GM06990 (cell line): ENCODE measurements around the gene BEST4.
"Not testable (repeated sequence)": the region's sequence is repeated elsewhere in the genome, so short reads cannot be mapped to it uniquely, and the experiment has no call there.

Experiments
- DNase-seq: peaks from one replicate; pipeline ENCODE4 v3.0.0-alpha.2; 2011; ENCODE audit not compliant: insufficient read length; ENCODE audit errors: extremely low read depth
- H3K27me3 ChIP-seq: replicated peaks from 2 replicates; pipeline ENCODE4 v1.6.0; 2011; ENCODE audit warnings: low read length; ENCODE audit not compliant: control insufficient read depth, insufficient read depth
- H3K36me3 ChIP-seq: 2 replicates; pipeline ENCODE4 v1.5.1; 2011; ENCODE audit warnings: low read length; ENCODE audit not compliant: control insufficient read depth, insufficient read depth
- H3K4me3 ChIP-seq: replicated peaks from 2 replicates; pipeline ENCODE4 v1.5.1; 2011; ENCODE audit warnings: low read depth, mild to moderate bottlenecking, control low read depth, low read length
- TF ChIP-seq, protein P1 (sequence below): IDR thresholded peaks from 2 replicates; pipeline ENCODE4 v1.5.1; 2011; ENCODE audit warnings: low read length, control low read depth, mild to moderate bottlenecking, inconsistent platforms; ENCODE audit not compliant: insufficient read depth, poor library complexity, severe bottlenecking

Gene BEST4

DNA sequence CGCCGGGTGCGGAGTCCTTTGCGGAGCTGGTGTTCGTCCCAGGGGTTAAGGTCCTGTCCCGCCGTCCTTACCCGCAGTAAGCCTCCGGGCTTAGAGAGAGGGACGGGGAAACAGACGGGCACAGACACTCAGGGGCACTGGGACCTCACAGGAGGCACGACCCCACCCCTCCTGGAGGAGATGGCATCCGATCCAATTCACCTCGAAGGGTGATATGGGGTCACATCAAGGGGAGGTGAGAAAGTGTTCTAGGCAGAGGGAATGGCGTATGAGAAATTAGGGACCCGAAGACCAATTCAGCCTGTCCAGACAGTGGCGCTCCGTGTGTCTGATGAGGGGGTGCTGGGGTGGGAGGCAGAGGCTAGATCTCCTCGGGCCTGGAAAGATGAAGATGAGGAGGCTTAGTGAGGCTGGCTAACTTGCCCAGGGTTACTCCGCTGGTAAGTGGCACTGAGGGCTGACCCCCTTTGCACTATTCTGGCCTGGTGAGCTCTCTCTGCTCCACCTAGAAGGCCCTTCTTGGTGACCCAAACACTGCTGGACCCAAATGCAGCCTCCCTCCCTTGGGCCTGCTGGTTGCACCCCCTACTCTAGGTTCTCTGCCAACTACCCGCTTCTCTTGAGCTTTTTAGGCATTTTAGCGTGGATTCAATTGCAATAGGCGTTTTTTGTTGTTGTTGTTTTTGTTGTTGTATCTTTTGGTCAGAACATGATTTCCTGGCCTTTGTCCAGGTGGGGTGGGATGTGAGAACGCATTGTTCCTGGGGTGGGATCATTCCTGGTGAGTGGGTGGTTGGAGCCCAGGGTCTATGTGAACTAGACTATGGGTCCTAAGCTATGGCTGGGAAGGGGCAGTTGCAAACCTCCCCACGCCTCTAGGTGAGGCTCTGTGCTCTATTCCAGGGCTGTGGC is 32.6 kb upstream of the BEST4 start:
- peak; percentile 86 for DNase-seq
- Histone ChIP-seq H3K4me3 (peak overlapping the region; percentile 63), H3K27me3 (no peaks in the 10 kb centered on the region), H3K36me3 (no peaks in the 10 kb centered on the region)
- TF ChIP-seq, protein P1, sequence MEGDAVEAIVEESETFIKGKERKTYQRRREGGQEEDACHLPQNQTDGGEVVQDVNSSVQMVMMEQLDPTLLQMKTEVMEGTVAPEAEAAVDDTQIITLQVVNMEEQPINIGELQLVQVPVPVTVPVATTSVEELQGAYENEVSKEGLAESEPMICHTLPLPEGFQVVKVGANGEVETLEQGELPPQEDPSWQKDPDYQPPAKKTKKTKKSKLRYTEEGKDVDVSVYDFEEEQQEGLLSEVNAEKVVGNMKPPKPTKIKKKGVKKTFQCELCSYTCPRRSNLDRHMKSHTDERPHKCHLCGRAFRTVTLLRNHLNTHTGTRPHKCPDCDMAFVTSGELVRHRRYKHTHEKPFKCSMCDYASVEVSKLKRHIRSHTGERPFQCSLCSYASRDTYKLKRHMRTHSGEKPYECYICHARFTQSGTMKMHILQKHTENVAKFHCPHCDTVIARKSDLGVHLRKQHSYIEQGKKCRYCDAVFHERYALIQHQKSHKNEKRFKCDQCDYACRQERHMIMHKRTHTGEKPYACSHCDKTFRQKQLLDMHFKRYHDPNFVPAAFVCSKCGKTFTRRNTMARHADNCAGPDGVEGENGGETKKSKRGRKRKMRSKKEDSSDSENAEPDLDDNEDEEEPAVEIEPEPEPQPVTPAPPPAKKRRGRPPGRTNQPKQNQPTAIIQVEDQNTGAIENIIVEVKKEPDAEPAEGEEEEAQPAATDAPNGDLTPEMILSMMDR = no peak

DNA sequence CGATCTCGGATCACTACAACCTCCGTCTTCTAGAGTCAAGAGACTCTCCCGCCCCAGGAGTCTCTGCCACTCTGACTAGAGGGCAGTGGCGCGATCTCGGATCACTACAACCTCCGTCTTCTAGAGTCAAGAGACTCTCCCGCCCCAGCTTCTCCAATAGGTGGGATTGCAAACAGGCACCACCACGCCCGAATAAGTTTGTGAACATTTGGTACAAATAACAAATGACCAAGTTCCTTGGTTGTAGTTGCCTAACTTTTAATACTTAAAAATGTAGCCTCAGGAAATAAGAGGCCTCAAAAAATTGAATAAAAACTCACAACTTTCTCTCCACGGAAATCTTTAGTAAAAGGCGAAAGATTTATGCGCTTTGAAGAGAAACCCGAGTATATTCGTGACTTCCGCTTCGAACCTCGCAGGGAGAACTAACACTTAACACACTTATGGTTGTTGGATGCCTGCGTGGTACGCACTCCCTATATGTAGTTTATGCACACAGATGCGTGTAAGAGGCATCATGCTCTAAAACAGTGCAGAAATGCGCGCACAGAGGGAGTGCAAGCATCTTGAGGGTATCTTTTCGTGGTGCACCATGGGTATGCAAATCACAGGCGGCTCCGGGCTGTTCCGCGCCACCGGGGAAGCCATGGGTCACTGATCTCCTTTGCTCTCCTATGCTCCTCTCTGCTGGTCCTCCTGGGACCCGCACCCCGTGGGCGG is 31.8 kb upstream of the BEST4 start:
- H3K36me3 ChIP-seq = no peaks in the 10 kb centered on the region
- no peaks in the 10 kb centered on the region for H3K27me3 ChIP-seq
- TF ChIP-seq, protein P1 = no peak
- peak; percentile 83 for DNase-seq
- H3K4me3 ChIP-seq = peak overlapping the region; percentile 63

DNA sequence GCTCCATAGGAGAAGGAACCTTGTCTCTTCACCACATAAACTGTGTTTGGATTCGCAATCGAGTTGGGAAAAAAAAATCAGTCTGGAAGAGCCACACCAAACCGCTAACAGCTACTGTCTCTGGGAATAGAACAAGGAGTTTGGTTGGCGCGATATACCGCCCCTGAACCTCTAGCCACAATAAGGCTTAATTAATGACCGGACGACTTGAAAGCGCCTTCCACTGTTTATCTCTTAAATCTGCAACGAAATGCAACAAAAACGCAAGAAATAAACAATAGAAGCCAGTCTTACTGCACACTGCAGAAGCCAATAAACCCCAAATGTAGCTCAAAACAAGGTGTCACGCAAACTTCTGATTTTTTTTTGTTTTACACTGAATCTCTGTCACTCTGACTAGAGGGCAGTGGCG is 31.2 kb upstream of the BEST4 start:
- H3K27me3 ChIP-seq = no peaks in the 10 kb centered on the region
- DNase-seq = peak; percentile 80
- peak overlapping the region; percentile 44 for H3K4me3 ChIP-seq
- TF ChIP-seq, protein P1 = no peak
- no peaks in the 10 kb centered on the region for H3K36me3 ChIP-seq

DNA sequence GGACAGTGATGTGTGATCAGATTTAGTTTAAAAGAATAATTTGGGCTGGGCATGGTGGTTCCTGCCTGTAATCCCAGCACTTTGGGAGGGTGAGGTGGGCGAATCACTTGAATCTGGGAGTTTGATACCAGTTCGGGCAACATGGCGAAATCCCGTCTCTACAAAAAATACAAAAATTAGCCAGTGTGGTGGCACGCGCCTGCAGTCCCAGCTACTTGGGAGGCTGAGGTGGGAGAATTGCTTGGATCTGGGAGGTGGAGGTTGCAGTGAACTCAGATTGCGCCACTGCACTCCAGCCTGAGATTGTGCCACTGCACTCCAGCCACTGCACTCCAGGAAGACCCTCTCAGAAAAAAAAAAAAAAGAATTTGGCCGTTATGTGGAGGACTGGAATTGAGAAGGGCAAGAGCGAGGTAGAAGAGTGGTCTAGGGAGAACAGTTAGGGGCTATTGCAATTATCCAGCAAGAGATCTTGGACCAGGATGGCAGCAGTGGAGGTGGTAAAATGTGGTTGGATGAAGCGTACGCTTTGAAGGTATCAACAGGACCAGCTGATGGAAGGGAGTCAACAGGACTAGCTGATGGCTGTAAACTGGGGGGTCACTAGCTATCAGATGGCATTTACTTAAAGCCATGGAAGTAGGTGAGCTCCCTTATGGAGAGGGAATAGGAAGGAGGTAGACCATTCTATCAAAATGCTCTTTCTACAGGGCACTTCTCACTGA is 30.0 kb upstream of the BEST4 start:
- TF ChIP-seq, protein P1 = no peak
- no peaks in the 10 kb centered on the region for H3K36me3 ChIP-seq
- no peak overlapping the region for H3K4me3 ChIP-seq
- no peaks in the 10 kb centered on the region for H3K27me3 ChIP-seq
- no peak for DNase-seq

DNA sequence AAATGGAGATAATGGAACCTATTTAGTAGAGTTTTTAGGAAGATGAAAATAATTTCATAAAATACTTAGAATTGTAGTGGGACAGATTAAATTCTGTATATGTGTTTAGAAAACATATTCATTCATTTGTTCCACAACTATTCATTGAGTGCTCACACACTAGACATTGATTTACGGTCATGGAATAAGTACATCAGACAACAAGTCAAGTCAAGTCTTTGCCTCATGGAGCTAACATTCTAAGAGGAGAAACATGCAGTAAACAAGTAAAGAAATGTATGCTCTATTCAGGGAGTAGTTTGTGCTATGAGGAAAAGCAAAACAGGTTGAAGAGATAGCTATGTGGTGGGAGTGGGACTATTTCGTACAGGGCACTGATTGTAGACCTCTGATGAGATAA is 29.3 kb upstream of the BEST4 start:
- no peak for DNase-seq
- Histone ChIP-seq H3K36me3 (no peaks in the 10 kb centered on the region), H3K27me3 (no peaks in the 10 kb centered on the region), H3K4me3 (no peak overlapping the region)
- TF ChIP-seq, protein P1 = no peak

DNA sequence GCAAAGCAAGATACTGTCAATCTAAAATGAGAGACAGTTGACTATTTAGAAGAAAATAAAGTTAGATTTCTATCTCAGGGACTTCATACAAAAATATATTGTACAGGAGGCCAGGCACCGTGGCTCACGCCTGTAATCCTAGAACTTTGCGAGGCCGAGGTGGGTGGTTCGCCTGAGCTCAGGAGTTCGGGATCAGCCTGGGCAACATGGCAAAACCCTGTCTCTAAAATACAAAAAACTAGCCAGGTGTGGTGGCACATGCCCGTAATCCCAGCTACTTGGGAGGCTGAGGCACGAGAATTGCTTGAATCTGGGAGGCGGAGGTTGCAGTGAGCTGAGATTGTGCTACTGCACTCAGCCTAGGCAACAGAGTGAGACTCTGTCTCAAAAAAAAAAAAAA is 28.0 kb upstream of the BEST4 start:
- H3K27me3 ChIP-seq, H3K36me3 ChIP-seq, DNase-seq, H3K4me3 ChIP-seq: not testable (repeated sequence)
